ENCODE measurements around the gene HNRNPC.
"Not testable (repeated sequence)": the region's sequence is repeated elsewhere in the genome, so short reads cannot be mapped to it uniquely, and the experiment has no call there.

HNRNPC gene

GRCh38 chr14:21269252-21270046 is at the start of gene HNRNPC:
Gene HNRNPC (minus strand): TSS chr14:21269442. CDS start chr14:21234193, 35,249 bp downstream.
- peak; percentile 100 for DNase-seq

- no peak for DNase-seq
These were observed 48.2 kb upstream of the HNRNPC start for GRCh38 chr14:21317398-21317797.

GRCh38 chr14:21313512-21313911 is 44.3 kb upstream of the HNRNPC start:
- no peak for DNase-seq

- no peak for DNase-seq
These were observed 42.4 kb upstream of the HNRNPC start for GRCh38 chr14:21311614-21312013.

GRCh38 chr14:21309956-21310355 is 40.7 kb upstream of the HNRNPC start:
- no peak for DNase-seq

- DNase-seq = peak; percentile 6 to 16
These were observed 40.0 kb upstream of the HNRNPC start for GRCh38 chr14:21309238-21309636.

GRCh38 chr14:21308479-21309237 is 39.4 kb upstream of the HNRNPC start:
- DNase-seq = peak; percentile 78 to 88

- no peak for DNase-seq
These were observed 38.9 kb upstream of the HNRNPC start for GRCh38 chr14:21308132-21308478.

- no peak for DNase-seq
These were observed 38.4 kb upstream of the HNRNPC start for GRCh38 chr14:21307637-21308036.

GRCh38 chr14:21302836-21303140 is 33.5 kb upstream of the HNRNPC start:
- not testable (repeated sequence) for DNase-seq

GRCh38 chr14:21302013-21302835 is 33.0 kb upstream of the HNRNPC start:
- DNase-seq = no peak

- peak; percentile 27 to 28 for DNase-seq
These were observed 31.6 kb upstream of the HNRNPC start for GRCh38 chr14:21300892-21301291.

- no peak for DNase-seq
These were observed 30.4 kb upstream of the HNRNPC start for GRCh38 chr14:21299562-21300130.

GRCh38 chr14:21298358-21298757 is 29.1 kb upstream of the HNRNPC start:
- no peak for DNase-seq

- DNase-seq = not testable (repeated sequence)
These were observed 24.8 kb upstream of the HNRNPC start for GRCh38 chr14:21294026-21294425.

- DNase-seq = no peak
These were observed 17.9 kb upstream of the HNRNPC start for GRCh38 chr14:21287168-21287567.

- not testable (repeated sequence) for DNase-seq
These were observed 17.3 kb upstream of the HNRNPC start for GRCh38 chr14:21286516-21286915.

- DNase-seq = not testable (repeated sequence)
These were observed 12.7 kb upstream of the HNRNPC start for GRCh38 chr14:21281917-21282316.

GRCh38 chr14:21279783-21280182 is 10.5 kb upstream of the HNRNPC start, which contains the start of gene RPGRIP1:
Gene RPGRIP1 (plus strand): TSS chr14:21280083. CDS start chr14:21287977, 7,894 bp downstream.
- no peak for DNase-seq

GRCh38 chr14:21278632-21279031 is 9.4 kb upstream of the HNRNPC start:
- DNase-seq = no peak

- no peak for DNase-seq
These were observed 6.1 kb upstream of the HNRNPC start for GRCh38 chr14:21275261-21275858.

- DNase-seq = not testable (repeated sequence)
These were observed 3.4 kb upstream of the HNRNPC start for GRCh38 chr14:21272661-21273060.
